Activated CD4-positive, alpha-beta T cell treated with anti-CD3 and anti-CD28 coated beads for 1 hour (primary cell): ENCODE measurements around the gene BICC1.

Experiments used
- DNase-seq: peaks from one replicate; pipeline ENCODE4 v3.0.0-alpha.2; 2020

BICC1 gene

GRCh38 chr10:58512491-58513187 is at the start of gene BICC1:
Gene BICC1, plus strand, starts transcription at chr10:58512872. Its CDS starts 272 bp downstream, at chr10:58513144.
- no peak for DNase-seq

- no peak for DNase-seq
These were observed 47.7 kb upstream of the BICC1 start for GRCh38 chr10:58464956-58465355.

- no peak for DNase-seq
These were observed 47.0 kb upstream of the BICC1 start for GRCh38 chr10:58465629-58466028.

- no peak for DNase-seq
These were observed 44.6 kb upstream of the BICC1 start for GRCh38 chr10:58467931-58468635.

GRCh38 chr10:58473976-58474375 is 38.7 kb upstream of the BICC1 start:
- no peak for DNase-seq

GRCh38 chr10:58475322-58476277 is 37.1 kb upstream of the BICC1 start:
- no peak for DNase-seq

GRCh38 chr10:58477122-58477521 is 35.5 kb upstream of the BICC1 start:
- DNase-seq = no peak

GRCh38 chr10:58477902-58478301 is 34.8 kb upstream of the BICC1 start:
- DNase-seq = no peak

- DNase-seq = no peak
These were observed 33.6 kb upstream of the BICC1 start for GRCh38 chr10:58479045-58479444.

GRCh38 chr10:58480321-58480720 is 32.4 kb upstream of the BICC1 start:
- DNase-seq = no peak

GRCh38 chr10:58481569-58482109 is 31.0 kb upstream of the BICC1 start:
- no peak for DNase-seq

GRCh38 chr10:58486821-58487220 is 25.9 kb upstream of the BICC1 start:
- no peak for DNase-seq

- DNase-seq = no peak
These were observed 23.8 kb upstream of the BICC1 start for GRCh38 chr10:58488921-58489320.

GRCh38 chr10:58502956-58503355 is 9.7 kb upstream of the BICC1 start:
- no peak for DNase-seq

GRCh38 chr10:58508316-58508715 is 4.4 kb upstream of the BICC1 start:
- no peak for DNase-seq

GRCh38 chr10:58511765-58512490 is 744 bp upstream of the BICC1 start:
- DNase-seq = no peak

- DNase-seq = no peak
These were observed 777 bp downstream of the BICC1 start for GRCh38 chr10:58513188-58514110.

GRCh38 chr10:58514111-58514770 is 1.6 kb downstream of the BICC1 start:
- no peak for DNase-seq

- no peak for DNase-seq
These were observed 2.7 kb downstream of the BICC1 start for GRCh38 chr10:58515291-58515941.

GRCh38 chr10:58516119-58516518 is 3.4 kb downstream of the BICC1 start:
- no peak for DNase-seq
